Endothelial cell of umbilical vein (primary cell): ENCODE data around the gene MRPS6.

Source experiments
- MYC ChIP-seq: IDR thresholded peaks from one replicate; pipeline ENCODE4 v1.6.1; 2011; ENCODE audit warnings: mild to moderate bottlenecking, low read depth, low read length
- POLR2A ChIP-seq: IDR thresholded peaks from 2 replicates; pipeline ENCODE4 v1.6.1; 2012; ENCODE audit warnings: low read depth, mild to moderate bottlenecking, control low read depth, low read length
- TF ChIP-seq, protein P1 (sequence below), 2 donors: IDR thresholded peaks; 1 replicate in 1 of 2; 2 replicates in 1 of 2; pipeline ENCODE4 v1.5.1; 2011; ENCODE audit warnings: low read length in 2 of 2, mild to moderate bottlenecking in 2 of 2, moderate library complexity in 2 of 2, control low read depth in 1 of 2, inconsistent platforms in 1 of 2, low read depth in 1 of 2; ENCODE audit not compliant: insufficient read depth in 1 of 2; ENCODE audit errors: extremely low read depth in 1 of 2

GRCh38 chr21:34132202-34132601 lies 58.8 kb downstream of the MRPS6 start:
- TF ChIP-seq MYC (no peak), POLR2A (no peak)
- TF ChIP-seq, protein P1, sequence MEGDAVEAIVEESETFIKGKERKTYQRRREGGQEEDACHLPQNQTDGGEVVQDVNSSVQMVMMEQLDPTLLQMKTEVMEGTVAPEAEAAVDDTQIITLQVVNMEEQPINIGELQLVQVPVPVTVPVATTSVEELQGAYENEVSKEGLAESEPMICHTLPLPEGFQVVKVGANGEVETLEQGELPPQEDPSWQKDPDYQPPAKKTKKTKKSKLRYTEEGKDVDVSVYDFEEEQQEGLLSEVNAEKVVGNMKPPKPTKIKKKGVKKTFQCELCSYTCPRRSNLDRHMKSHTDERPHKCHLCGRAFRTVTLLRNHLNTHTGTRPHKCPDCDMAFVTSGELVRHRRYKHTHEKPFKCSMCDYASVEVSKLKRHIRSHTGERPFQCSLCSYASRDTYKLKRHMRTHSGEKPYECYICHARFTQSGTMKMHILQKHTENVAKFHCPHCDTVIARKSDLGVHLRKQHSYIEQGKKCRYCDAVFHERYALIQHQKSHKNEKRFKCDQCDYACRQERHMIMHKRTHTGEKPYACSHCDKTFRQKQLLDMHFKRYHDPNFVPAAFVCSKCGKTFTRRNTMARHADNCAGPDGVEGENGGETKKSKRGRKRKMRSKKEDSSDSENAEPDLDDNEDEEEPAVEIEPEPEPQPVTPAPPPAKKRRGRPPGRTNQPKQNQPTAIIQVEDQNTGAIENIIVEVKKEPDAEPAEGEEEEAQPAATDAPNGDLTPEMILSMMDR (IDR thresholded peaks at IDR 0.05; ENCODE audit: extremely low read depth in 1 of 2, insufficient read depth in 1 of 2, low read depth in 1 of 2, low read length in 2 of 2), result no peak
